H1 (cell line): ENCODE measurements around the gene CES3. TPM values are rescaled to one million over a fixed set of nuclear protein-coding genes. Genes with fewer than 3 reads are reported as not detected.

ENCODE experiments used
- ATF3 ChIP-seq: IDR thresholded peaks from 2 replicates; pipeline ENCODE4 v1.6.1; 2011; ENCODE audit warnings: low read depth, mild to moderate bottlenecking, low read length; ENCODE audit not compliant: insufficient read depth
- NANOG ChIP-seq: IDR thresholded peaks from 2 replicates; pipeline ENCODE4 v1.6.1; 2011; ENCODE audit warnings: low read length, low read depth, mild to moderate bottlenecking, inconsistent platforms; ENCODE audit not compliant: insufficient read depth, poor library complexity, severe bottlenecking
- RNF2 ChIP-seq: fragments of 200-900, 300-1000 bp; sonication (generic); IDR thresholded peaks from 2 replicates; pipeline ENCODE4 v1.7.1; 2016; ENCODE audit warnings: borderline replicate concordance, low read depth, mild to moderate bottlenecking, antibody characterized with exemption, low read length; ENCODE audit not compliant: poor library complexity, severe bottlenecking; ENCODE audit errors: missing control alignments
- polyA plus RNA-seq, 7 experiments: library from polyadenylated mRNA; depleted of rRNA in 3 of 7; stranded (reverse) in 5 of 7; unstranded in 2 of 7; fragments of >200 nt in 5 of 7; fragments of 200-250 nt in 2 of 7; gene quantifications; 1 replicate in 5 of 7; 2 replicates in 1 of 7; 4 replicates in 1 of 7; pipeline versions ENCODE4 v1.2.1 to v1.2.3, GENCODE V29; 2011 to 2013; ENCODE audit warnings: missing spikeins in 2 of 7, mixed read lengths in 2 of 7
- total RNA-seq: library from RNA; stranded (reverse); fragmentation: NEBNext Ultra II Directional; extraction: Animal tissue kit (Norgen Biotek cat#: 25700); gene quantifications from 2 replicates; pipeline ENCODE4 v1.2.1, GENCODE V29; 2021

CES3 gene
- total and polyA plus RNA-seq, 2 of the 8 experiments (the other 6 are each of a cell fraction or from before 2014, with no cell fraction given): 1.6 to 2.2 TPM

- TF ChIP-seq RNF2 (no peak), ATF3 (no peak), NANOG (no peak)
These were observed 49.3 kb upstream of the CES3 start (continued) for GRCh38 chr16:66911801-66912200.
